Uterus (tissue), 4 donors: ENCODE results near the gene SLCO2A1. TPM values are rescaled to one million over a fixed set of nuclear protein-coding genes. Genes with fewer than 3 reads are reported as not detected.
"Not testable (repeated sequence)": the region's sequence is repeated elsewhere in the genome, so short reads cannot be mapped to it uniquely, and the experiment has no call there.

Experiments
- DNase-seq, 2 donors: peaks; one replicate each; pipeline ENCODE4 v3.0.0-alpha.2; 2019 to 2020
- H3K27ac ChIP-seq, 2 donors: fragments of 200-600 bp; sonication (generic); 1 replicate in 1 of 2; 2 replicates in 1 of 2; pipeline ENCODE4 v1.5.1; 2016 to 2018
- H3K27me3 ChIP-seq, 2 donors: fragments of 200-600 bp; sonication (generic); one replicate each; pipeline ENCODE4 v1.5.1; 2018 to 2019; ENCODE audit warnings: control low read depth in 1 of 2
- H3K36me3 ChIP-seq, 2 donors: fragments of 200-600 bp; sonication (generic); one replicate each; pipeline ENCODE4 v1.5.1; 2019; ENCODE audit warnings: control low read depth in 1 of 2
- H3K4me1 ChIP-seq, 2 donors: fragments of 200-600 bp; sonication (generic); one replicate each; pipeline ENCODE4 v1.5.1; 2018 to 2019; ENCODE audit warnings: control low read depth in 1 of 2
- H3K4me3 ChIP-seq, 2 donors: fragments of 200-600 bp; sonication (generic); 1 replicate in 1 of 2; 2 replicates in 1 of 2; pipeline ENCODE4 v1.5.1; 2018 to 2019; ENCODE audit warnings: mild to moderate bottlenecking in 1 of 2
- H3K9me3 ChIP-seq, 2 donors: fragments of 200-600 bp; sonication (generic); one replicate each; pipeline ENCODE4 v1.5.1; 2019; ENCODE audit warnings: control low read depth in 1 of 2
- POLR2A ChIP-seq, 2 donors: fragments of 450-650 bp; IDR thresholded peaks; one replicate each; pipeline ENCODE4 v1.6.1; 2016; ENCODE audit warnings: antibody characterized with exemption in 2 of 2, mild to moderate bottlenecking in 1 of 2, moderate library complexity in 1 of 2
- intact Hi-C: fragments of 100-400 bp; cut with DNase I; formaldehyde crosslinking; loops from one replicate; pipeline ENCODE4 v1.15.1; 2023; ENCODE audit warnings: low total_unique reads
- total RNA-seq, 4 donors: library from RNA; depleted of rRNA in 3 of 4; stranded (reverse); fragments of >200 nt in 3 of 4; gene quantifications; one replicate each; pipeline versions ENCODE4 v1.1.0 to v1.2.4, GENCODE V29; 2014 to 2023
- TF ChIP-seq, protein P1 (sequence below), 4 experiments: fragments of 200-600 bp in 2 of 4; fragments of 450-650 bp in 2 of 4; sonication (generic) in 2 of 4; IDR thresholded peaks; one replicate each; pipeline ENCODE4 v1.5.1; 2016 to 2019; ENCODE audit warnings: antibody characterized with exemption in 4 of 4, mild to moderate bottlenecking in 2 of 4, moderate library complexity in 1 of 4
- donor health status: DM: yes; HTN: yes; CAD: no.

The SLCO2A1 gene
- total RNA-seq, 4 donors from 2014 or later: 3.0 to 168 (median 79.6) TPM

DNA sequence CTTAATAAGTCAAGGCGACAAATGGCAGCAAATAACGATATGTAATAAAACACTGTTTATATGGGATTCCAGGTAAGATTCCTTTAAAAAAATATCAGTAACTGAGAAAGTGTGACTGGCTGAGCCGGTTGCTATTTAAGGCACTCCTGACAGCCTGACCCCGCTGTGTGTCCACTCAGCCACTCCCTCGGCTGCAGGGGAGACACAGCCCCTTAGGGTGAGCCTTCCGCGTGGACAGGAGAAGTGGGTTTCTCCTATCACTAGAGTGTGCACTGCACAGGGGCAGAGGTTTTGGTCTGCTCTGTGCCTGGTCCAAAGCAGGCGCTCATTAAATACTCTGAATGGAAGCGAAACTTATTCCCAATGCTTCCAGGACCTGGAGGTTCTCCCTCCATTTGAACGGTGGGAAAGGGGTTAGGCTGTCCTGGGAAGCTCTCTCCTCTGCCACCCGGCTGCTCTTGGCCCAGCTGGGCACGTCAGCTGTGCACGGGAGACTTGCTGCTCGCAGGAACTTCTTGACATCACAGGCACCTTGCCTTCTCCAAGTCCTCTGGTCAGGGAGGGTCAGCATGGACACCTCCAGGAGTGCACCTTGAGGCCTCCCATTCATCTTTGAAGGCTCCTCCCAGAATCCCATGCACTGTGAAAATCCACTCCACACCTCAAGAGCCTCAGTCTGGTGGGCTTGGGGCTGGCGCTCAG is 43.3 kb upstream of the SLCO2A1 start:
- Histone ChIP-seq H3K27ac (no peak overlapping the region), H3K4me3 (no peak overlapping the region), H3K36me3 (no peaks in the 10 kb centered on the region), H3K4me1 (no peaks in the 10 kb centered on the region), H3K27me3 (no peaks in the 10 kb centered on the region), H3K9me3 (no peaks in the 10 kb centered on the region)
- intact Hi-C loops: no loop called here
- TF ChIP-seq, protein P1, sequence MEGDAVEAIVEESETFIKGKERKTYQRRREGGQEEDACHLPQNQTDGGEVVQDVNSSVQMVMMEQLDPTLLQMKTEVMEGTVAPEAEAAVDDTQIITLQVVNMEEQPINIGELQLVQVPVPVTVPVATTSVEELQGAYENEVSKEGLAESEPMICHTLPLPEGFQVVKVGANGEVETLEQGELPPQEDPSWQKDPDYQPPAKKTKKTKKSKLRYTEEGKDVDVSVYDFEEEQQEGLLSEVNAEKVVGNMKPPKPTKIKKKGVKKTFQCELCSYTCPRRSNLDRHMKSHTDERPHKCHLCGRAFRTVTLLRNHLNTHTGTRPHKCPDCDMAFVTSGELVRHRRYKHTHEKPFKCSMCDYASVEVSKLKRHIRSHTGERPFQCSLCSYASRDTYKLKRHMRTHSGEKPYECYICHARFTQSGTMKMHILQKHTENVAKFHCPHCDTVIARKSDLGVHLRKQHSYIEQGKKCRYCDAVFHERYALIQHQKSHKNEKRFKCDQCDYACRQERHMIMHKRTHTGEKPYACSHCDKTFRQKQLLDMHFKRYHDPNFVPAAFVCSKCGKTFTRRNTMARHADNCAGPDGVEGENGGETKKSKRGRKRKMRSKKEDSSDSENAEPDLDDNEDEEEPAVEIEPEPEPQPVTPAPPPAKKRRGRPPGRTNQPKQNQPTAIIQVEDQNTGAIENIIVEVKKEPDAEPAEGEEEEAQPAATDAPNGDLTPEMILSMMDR (IDR thresholded peaks at IDR 0.05): no peak
- no peak for TF ChIP-seq POLR2A (IDR thresholded peaks at IDR 0.05)
- DNase-seq: no peak

DNA sequence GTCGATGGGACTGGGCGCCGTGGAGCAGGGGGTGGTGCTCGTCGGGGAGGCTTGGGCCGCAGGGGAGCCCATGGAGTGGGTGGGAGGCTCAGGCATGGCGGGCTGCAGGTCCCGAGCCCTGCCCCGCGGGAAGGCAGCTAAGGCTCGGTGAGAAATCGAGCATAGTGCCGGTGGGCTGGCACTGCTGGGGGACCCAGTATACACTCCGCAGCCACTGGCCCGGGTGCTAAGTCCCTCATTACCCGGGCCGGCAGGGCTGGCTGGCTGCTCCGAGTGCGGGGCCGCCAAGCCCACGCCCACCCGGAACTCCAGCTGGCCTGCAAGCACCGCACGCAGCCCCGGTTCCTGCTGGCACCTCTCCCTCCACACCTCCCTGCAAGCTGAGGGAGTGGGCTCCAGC is 40.6 kb upstream of the SLCO2A1 start:
- H3K36me3 ChIP-seq, intact Hi-C loops, H3K4me3 ChIP-seq, H3K4me1 ChIP-seq, H3K9me3 ChIP-seq, H3K27ac ChIP-seq, DNase-seq, H3K27me3 ChIP-seq: not testable (repeated sequence)

DNA sequence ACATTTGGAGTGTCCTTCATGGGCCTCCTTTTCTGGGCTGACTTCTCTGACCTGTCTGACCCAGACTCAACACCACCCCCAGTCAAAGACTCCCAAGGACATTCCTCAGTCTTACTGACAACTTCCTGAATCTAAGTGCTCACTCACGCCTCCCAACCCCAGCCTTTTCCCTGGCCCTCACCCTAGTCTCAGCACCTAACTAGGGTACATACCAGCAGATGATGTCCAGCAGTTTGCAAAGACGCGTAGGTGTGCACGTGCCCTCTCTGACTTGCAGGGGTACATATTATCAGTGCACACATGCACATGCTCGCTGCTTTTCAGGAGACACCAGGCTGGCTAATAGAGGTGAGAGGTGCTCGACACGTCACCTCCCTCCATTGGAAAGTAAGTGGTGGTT is 38.7 kb upstream of the SLCO2A1 start:
- Histone ChIP-seq H3K36me3 (no peaks in the 10 kb centered on the region), H3K4me1 (no peaks in the 10 kb centered on the region), H3K9me3 (no peaks in the 10 kb centered on the region), H3K4me3 (no peak overlapping the region), H3K27ac (no peak overlapping the region), H3K27me3 (no peaks in the 10 kb centered on the region)
- TF ChIP-seq, protein P1 (IDR thresholded peaks at IDR 0.05): no peak
- TF ChIP-seq POLR2A (IDR thresholded peaks at IDR 0.05): no peak
- intact Hi-C loops: no loop called here
- DNase-seq: no peak

DNA sequence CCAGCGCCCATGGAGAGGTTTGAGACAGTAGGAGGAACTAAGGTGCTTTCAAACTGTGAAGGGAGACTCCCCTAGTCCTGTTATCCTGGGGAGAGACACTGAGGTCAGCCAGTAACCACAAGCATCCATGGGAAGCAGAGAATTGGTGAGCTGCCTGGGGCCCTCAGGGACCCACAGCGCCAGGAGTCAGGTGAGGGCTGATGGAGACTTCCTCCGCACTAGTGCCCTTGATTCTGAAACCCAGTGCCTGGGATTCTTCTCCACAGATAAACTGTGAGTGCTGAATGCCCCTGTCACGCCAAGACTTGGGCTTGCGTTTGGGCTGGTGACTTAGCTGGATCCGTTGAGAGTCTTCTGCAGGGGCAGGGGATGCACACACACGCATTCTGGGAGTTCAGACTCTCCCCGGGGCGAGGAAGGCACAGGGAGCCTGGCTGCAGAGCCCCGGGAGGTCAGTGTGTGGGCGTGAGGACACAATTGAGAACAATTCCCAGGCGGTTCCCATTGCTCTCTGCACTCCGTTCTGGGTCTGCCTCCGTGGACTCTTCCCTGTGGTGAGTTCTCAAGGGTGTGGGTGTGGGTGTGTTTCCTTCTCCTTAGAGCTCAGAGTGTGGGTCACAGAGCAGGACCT is 37.9 kb upstream of the SLCO2A1 start:
- H3K27ac ChIP-seq: peak overlapping the region in 1 of 2 donors; percentile 11
- no peaks in the 10 kb centered on the region for H3K4me1 ChIP-seq
- no peaks in the 10 kb centered on the region for H3K36me3 ChIP-seq
- H3K9me3 ChIP-seq: no peaks in the 10 kb centered on the region
- no peaks in the 10 kb centered on the region for H3K27me3 ChIP-seq
- H3K4me3 ChIP-seq: no peak overlapping the region
- intact Hi-C loops: no loop called here
- TF ChIP-seq POLR2A (IDR thresholded peaks at IDR 0.05): no peak
- TF ChIP-seq, protein P1 (IDR thresholded peaks at IDR 0.05): no peak
- no peak for DNase-seq

DNA sequence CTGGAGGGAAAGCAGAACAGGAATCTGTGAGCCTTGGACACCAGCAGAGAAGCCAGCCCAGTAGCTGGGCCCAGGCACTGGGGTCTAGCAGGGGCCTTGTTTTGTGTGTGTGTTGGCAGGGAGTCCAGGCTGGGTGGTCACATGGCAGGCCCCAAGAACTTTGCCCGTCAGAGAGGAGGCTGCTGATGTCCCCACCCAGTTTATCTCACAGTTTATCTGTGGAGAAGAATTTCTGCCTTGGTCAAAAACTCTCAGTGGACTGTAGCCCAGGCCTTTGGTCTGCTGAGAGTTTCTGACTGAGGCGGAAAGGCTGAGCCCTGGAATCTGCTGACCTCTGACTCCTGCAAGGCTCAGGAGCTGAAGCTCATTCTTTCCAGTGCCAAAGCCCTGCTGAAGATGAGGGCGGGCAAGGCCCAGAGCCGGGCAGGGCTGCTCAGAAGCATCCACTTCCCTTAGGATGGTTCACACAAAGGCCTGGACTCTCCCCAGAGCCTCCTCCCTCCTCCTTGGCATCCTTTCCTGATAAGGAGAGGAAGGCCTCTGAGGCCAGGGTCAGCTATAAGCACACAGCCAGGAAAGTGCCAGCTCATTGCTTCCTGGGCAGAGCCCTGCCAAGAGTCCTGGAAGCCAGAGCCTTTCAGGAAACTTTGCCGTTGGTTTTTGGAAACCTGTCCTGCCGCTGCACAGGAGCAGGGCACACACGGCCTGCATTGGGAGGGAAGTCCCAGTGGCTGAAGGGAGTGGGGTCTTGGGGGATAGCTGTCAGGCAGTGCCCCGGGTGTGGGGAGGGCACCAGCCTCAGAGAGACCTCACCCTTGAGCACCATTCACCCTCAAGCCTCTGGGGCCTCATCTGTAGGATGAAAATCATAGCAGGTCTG is 37.2 kb upstream of the SLCO2A1 start:
- H3K9me3 ChIP-seq: no peaks in the 10 kb centered on the region
- no peaks in the 10 kb centered on the region for H3K36me3 ChIP-seq
- peak overlapping the region; percentile 15 to 42 for H3K27ac ChIP-seq
- no peaks in the 10 kb centered on the region for H3K4me1 ChIP-seq
- no peak overlapping the region for H3K4me3 ChIP-seq
- no peaks in the 10 kb centered on the region for H3K27me3 ChIP-seq
- DNase-seq: peak in 1 of 2 donors; percentile 66
- TF ChIP-seq POLR2A (IDR thresholded peaks at IDR 0.05): no peak
- TF ChIP-seq, protein P1 (IDR thresholded peaks at IDR 0.05): no peak
- intact Hi-C loops: no loop called here
